ENCODE data around the gene LRP1.

Gene LRP1

DNA sequence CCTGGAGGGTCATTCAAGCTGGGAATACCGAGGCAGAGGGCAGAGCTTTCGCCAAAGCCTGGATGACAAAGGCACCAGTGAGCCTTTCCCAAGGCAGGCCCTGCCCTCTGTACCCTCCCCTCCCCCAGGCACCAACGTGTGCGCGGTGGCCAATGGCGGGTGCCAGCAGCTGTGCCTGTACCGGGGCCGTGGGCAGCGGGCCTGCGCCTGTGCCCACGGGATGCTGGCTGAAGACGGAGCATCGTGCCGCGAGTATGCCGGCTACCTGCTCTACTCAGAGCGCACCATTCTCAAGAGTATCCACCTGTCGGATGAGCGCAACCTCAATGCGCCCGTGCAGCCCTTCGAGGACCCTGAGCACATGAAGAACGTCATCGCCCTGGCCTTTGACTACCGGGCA is 57.1 kb downstream of the LRP1 start:
- TF ChIP-seq ZFX (IDR thresholded peaks at IDR 0.05; ENCODE audit: borderline replicate concordance) = no peak
- TF ChIP-seq, protein P1, sequence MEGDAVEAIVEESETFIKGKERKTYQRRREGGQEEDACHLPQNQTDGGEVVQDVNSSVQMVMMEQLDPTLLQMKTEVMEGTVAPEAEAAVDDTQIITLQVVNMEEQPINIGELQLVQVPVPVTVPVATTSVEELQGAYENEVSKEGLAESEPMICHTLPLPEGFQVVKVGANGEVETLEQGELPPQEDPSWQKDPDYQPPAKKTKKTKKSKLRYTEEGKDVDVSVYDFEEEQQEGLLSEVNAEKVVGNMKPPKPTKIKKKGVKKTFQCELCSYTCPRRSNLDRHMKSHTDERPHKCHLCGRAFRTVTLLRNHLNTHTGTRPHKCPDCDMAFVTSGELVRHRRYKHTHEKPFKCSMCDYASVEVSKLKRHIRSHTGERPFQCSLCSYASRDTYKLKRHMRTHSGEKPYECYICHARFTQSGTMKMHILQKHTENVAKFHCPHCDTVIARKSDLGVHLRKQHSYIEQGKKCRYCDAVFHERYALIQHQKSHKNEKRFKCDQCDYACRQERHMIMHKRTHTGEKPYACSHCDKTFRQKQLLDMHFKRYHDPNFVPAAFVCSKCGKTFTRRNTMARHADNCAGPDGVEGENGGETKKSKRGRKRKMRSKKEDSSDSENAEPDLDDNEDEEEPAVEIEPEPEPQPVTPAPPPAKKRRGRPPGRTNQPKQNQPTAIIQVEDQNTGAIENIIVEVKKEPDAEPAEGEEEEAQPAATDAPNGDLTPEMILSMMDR (IDR thresholded peaks at IDR 0.05) = no peak
- no peak overlapping the region for H3K27ac ChIP-seq

DNA sequence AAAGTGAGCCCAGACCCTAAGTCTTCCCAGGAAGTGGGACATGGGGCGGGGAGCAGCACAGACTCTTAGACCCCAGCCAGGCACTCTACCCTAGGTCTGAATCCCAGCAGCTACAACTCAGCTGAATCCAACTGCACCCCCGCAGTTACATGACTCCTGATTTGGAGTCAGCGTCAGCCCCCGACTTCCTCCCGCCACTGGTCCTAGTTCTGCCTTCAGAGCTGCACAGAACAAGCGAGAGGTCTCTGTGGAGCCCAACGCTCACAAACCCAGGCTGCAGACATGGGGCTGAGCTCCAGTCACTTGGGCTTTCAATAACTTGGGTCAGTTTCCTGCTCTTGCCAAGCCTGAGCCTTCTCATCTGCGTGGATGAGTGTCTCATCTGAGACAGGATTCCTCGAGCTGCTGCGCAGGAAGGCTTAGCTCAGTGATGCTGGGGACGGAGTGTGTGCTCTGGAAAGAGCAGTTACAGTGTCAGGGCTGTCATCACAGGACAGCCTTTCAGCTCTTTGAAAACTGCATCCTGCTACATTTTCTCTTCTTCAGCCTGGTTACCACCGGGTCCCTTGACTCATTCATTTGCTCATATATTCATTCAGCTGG is 57.7 kb downstream of the LRP1 start:
- TF ChIP-seq, protein P1 (IDR thresholded peaks at IDR 0.05) = no peak
- no peak for TF ChIP-seq ZFX (IDR thresholded peaks at IDR 0.05; ENCODE audit: borderline replicate concordance)
- no peak overlapping the region for H3K27ac ChIP-seq

DNA sequence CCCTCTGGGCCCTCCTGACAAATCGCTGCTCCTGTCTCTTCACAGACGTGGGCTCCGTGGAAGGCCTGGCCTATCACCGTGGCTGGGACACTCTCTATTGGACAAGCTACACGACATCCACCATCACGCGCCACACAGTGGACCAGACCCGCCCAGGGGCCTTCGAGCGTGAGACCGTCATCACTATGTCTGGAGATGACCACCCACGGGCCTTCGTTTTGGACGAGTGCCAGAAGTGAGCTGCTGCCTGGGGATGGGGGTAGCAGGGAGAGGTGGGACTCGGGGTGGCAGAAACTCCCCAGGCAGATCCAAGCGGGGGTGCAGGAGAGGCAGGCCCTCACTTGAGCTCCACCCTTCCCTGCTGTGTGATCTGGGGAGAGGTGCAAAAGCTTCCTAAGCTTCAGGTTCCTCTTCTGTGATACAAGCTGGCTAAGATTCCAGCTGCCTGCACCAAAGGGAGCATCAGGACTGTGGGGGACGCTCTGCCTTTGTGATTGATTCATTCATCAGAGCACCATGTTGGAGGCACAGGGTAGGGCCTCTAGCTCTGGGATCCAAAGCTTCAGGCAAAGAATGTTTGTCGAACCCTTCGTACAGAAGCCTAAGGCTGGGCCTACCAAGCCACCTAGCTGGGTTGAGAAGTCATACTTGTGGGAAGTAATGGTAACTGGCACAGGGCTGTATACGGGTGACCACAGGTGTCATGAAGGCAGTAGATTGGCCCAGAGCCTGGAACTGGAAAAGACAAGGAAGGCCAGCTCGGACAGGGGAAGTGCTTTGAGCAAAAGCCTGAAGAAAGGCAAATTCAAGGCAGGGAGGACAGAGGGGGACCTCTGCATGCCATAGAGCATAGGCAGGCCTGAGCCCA is 59.2 kb downstream of the LRP1 start:
- no peak overlapping the region for H3K27ac ChIP-seq
- no peak for TF ChIP-seq ZFX (IDR thresholded peaks at IDR 0.05; ENCODE audit: borderline replicate concordance)

DNA sequence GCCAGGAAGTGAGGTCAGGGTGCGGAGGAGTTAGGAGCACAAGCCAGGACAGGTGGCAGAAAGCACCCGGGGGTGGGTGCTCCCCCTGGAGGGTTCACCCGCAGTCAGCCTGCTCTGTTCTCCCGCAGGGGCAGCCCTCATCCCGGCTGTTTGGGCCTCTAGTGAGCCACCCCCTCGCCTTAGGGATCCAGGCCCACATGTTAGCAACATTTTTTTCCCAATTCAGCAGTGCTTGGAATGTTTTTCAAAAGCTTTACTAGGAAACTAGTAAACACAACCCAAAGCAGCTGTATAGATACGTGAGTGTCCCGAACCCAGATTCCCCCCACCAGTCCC is 59.8 kb downstream of the LRP1 start:
- TF ChIP-seq ZFX (IDR thresholded peaks at IDR 0.05; ENCODE audit: borderline replicate concordance) = no peak
- TF ChIP-seq, protein P1 (IDR thresholded peaks at IDR 0.05) = no peak
- H3K27ac ChIP-seq = no peak overlapping the region

DNA sequence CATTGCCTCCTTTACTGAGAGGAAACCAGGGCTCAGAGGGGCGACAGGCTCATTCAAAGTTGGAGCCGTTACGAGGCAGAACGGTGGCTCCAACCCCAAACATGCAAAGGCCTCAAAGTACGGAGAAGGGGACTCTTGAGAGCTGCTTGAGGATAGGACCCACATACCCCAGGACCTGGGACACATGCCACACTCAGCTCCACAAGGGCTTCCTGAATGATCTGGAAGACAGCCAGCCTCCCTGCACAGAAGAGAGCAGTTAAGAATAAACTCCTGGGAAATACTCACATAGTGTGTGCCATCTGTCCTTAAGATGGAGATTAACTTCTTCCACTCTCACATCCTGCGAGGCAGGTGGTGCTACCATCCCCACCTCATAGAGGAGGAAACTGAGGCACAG is 61.8 kb downstream of the LRP1 start:
- TF ChIP-seq ZFX (IDR thresholded peaks at IDR 0.05; ENCODE audit: borderline replicate concordance) = no peak
- TF ChIP-seq, protein P1 (IDR thresholded peaks at IDR 0.05) = no peak
- no peak overlapping the region for H3K27ac ChIP-seq

DNA sequence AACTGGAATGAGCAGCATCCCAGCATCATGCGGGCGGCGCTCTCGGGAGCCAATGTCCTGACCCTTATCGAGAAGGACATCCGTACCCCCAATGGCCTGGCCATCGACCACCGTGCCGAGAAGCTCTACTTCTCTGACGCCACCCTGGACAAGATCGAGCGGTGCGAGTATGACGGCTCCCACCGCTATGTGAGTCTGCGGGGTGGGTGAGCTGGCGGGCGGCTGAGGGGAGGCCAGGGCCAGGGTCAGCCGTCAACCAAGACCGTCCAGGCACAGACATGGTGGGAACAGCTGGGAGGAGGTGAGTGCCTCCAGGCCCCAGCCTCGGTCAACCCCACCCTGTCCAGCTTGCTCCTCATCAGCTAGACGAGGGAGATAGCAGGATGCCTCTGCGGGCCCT is 62.5 kb downstream of the LRP1 start:
- TF ChIP-seq, protein P1 (IDR thresholded peaks at IDR 0.05) = no peak
- no peak for TF ChIP-seq ZFX (IDR thresholded peaks at IDR 0.05; ENCODE audit: borderline replicate concordance)

DNA sequence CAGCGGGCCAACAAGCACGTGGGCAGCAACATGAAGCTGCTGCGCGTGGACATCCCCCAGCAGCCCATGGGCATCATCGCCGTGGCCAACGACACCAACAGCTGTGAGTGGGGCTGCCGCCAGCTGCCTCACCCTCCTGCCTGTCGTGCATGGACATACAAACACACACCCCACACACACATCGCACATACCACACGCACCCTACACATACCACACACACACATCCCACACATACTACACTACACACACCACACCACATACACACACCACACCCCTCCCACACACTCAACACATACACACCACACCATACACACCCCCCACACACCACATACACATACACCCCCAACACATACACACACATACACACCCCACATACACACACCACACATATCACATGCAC is 63.1 kb downstream of the LRP1 start:
- no peak for TF ChIP-seq ZFX (IDR thresholded peaks at IDR 0.05; ENCODE audit: borderline replicate concordance)
- TF ChIP-seq, protein P1 (IDR thresholded peaks at IDR 0.05) = no peak
- H3K27ac ChIP-seq = no peak overlapping the region

More for the DNA sequence above, 62.5 kb downstream of the LRP1 start:
- no peak overlapping the region for H3K27ac ChIP-seq

Data from 22Rv1 (cell line).